Ascending aorta (tissue), 2 donors: ENCODE measurements around the gene TCP1. TPM values are rescaled to one million over a fixed set of nuclear protein-coding genes. Genes with fewer than 3 reads are reported as not detected.

Experiments
- DNase-seq, 2 donors: peaks; one replicate each; pipeline ENCODE4 v3.0.0-alpha.2; 2019; ENCODE audit warnings: low spot score in 2 of 2
- H3K27ac ChIP-seq, 2 donors: fragments of 200-600 bp; sonication (generic); one replicate each; pipeline ENCODE4 v1.5.1; 2016 to 2017; ENCODE audit warnings: mild to moderate bottlenecking in 1 of 2
- H3K27me3 ChIP-seq: fragments of 200-600 bp; sonication (generic); one replicate; pipeline ENCODE4 v1.5.1; 2017
- H3K36me3 ChIP-seq, 2 donors: fragments of 200-600 bp; sonication (generic); one replicate each; pipeline ENCODE4 v1.5.1; 2016
- H3K4me1 ChIP-seq, 2 donors: fragments of 200-600 bp; sonication (generic); one replicate each; pipeline ENCODE4 v1.5.1; 2016 to 2017; ENCODE audit warnings: mild to moderate bottlenecking in 1 of 2
- H3K4me3 ChIP-seq, 2 donors: fragments of 200-600 bp; sonication (generic); one replicate each; pipeline ENCODE4 v1.5.1; 2016 to 2017; ENCODE audit warnings: mild to moderate bottlenecking in 1 of 2
- H3K9me3 ChIP-seq, 2 donors: fragments of 200-600 bp; sonication (generic); one replicate each; pipeline ENCODE4 v1.5.1; 2016
- CTCF ChIP-seq, 3 experiments: fragments of 200-600 bp in 2 of 3; fragments of 450-650 bp in 1 of 3; sonication (generic) in 2 of 3; IDR thresholded peaks; one replicate each; pipeline ENCODE4 v1.5.1; 2016 to 2019; ENCODE audit warnings: antibody characterized with exemption in 3 of 3, mild to moderate bottlenecking in 1 of 3, moderate library complexity in 1 of 3
- intact Hi-C: fragments of 100-400 bp; cut with DNase I; formaldehyde crosslinking; loops from one replicate; pipeline ENCODE4 v1.15.1; 2023
- total RNA-seq: library from RNA; depleted of rRNA; stranded (reverse); fragments of >200 nt; gene quantifications from one replicate; pipeline ENCODE4 v1.1.0, GENCODE V29; 2016

The TCP1 gene
- total RNA-seq, 1 donor from 2014 or later = 46.7 TPM

GRCh38 chr6:159833556-159833955 is 44.2 kb upstream of the TCP1 start:
- no peak for TF ChIP-seq CTCF (IDR thresholded peaks at IDR 0.05)
- Histone ChIP-seq H3K9me3 (no peaks in the 10 kb centered on the region), H3K27ac (no peak overlapping the region), H3K4me3 (no peak overlapping the region), H3K4me1 (peaks cover 3 to 26% of the 10 kb centered on the region in 2 donors), H3K36me3 (no peaks in the 10 kb centered on the region), H3K27me3 (no peaks in the 10 kb centered on the region)
- intact Hi-C loops = no loop called here
- DNase-seq = peak in 1 of 2 donors; percentile 60

GRCh38 chr6:159832946-159833345 is 43.5 kb upstream of the TCP1 start:
- Histone ChIP-seq H3K27ac (no peak overlapping the region), H3K4me3 (no peak overlapping the region), H3K9me3 (no peaks in the 10 kb centered on the region), H3K36me3 (no peaks in the 10 kb centered on the region), H3K4me1 (peaks cover 3 to 26% of the 10 kb centered on the region in 2 donors), H3K27me3 (no peaks in the 10 kb centered on the region)
- intact Hi-C loops = no loop called here
- no peak for TF ChIP-seq CTCF (IDR thresholded peaks at IDR 0.05)
- peak in 1 of 2 donors; percentile 18 for DNase-seq

GRCh38 chr6:159831373-159831679 is 41.9 kb upstream of the TCP1 start:
- intact Hi-C loops = no loop called here

GRCh38 chr6:159830501-159831372 is 41.3 kb upstream of the TCP1 start:
- Histone ChIP-seq H3K27me3 (no peaks in the 10 kb centered on the region), H3K9me3 (no peaks in the 10 kb centered on the region), H3K4me3 (no peak overlapping the region), H3K36me3 (no peaks in the 10 kb centered on the region), H3K27ac (no peak overlapping the region), H3K4me1 (peaks cover 3 to 21% of the 10 kb centered on the region in 2 donors)
- TF ChIP-seq CTCF (IDR thresholded peaks at IDR 0.05) = no peak
- no peak for DNase-seq
- intact Hi-C loops = no loop called here

More at GRCh38 chr6:159831373-159831679, 41.9 kb upstream of the TCP1 start:
- TF ChIP-seq CTCF (IDR thresholded peaks at IDR 0.05) = no peak
- no peaks in the 10 kb centered on the region for H3K27me3 ChIP-seq
- peaks cover 3 to 23% of the 10 kb centered on the region in 2 donors for H3K4me1 ChIP-seq
- no peaks in the 10 kb centered on the region for H3K36me3 ChIP-seq
- H3K9me3 ChIP-seq = no peaks in the 10 kb centered on the region
- no peak for DNase-seq
- H3K27ac ChIP-seq = no peak overlapping the region
- no peak overlapping the region for H3K4me3 ChIP-seq

- no peak for DNase-seq
- H3K4me1 ChIP-seq = peaks cover 0 to 10% of the 10 kb centered on the region in 2 donors
- intact Hi-C loops = no loop called here
- no peak for TF ChIP-seq CTCF (IDR thresholded peaks at IDR 0.05)
- no peak overlapping the region for H3K4me3 ChIP-seq
- H3K36me3 ChIP-seq = no peaks in the 10 kb centered on the region
- H3K9me3 ChIP-seq = no peaks in the 10 kb centered on the region
- H3K27ac ChIP-seq = no peak overlapping the region
- no peaks in the 10 kb centered on the region for H3K27me3 ChIP-seq
Observed at GRCh38 chr6:159829526-159829925, 40.1 kb upstream of the TCP1 start.
